Embryonic facial prominence (tissue), 1 donor: ENCODE results near the gene PBLD.
"Not testable (repeated sequence)": the region's sequence is repeated elsewhere in the genome, so short reads cannot be mapped to it uniquely, and the experiment has no call there.

ENCODE experiments used
- DNase-seq: peaks from one replicate; pipeline ENCODE4 v3.0.0-alpha.2; 2016; ENCODE audit errors: extremely low spot score

Gene PBLD

DNA sequence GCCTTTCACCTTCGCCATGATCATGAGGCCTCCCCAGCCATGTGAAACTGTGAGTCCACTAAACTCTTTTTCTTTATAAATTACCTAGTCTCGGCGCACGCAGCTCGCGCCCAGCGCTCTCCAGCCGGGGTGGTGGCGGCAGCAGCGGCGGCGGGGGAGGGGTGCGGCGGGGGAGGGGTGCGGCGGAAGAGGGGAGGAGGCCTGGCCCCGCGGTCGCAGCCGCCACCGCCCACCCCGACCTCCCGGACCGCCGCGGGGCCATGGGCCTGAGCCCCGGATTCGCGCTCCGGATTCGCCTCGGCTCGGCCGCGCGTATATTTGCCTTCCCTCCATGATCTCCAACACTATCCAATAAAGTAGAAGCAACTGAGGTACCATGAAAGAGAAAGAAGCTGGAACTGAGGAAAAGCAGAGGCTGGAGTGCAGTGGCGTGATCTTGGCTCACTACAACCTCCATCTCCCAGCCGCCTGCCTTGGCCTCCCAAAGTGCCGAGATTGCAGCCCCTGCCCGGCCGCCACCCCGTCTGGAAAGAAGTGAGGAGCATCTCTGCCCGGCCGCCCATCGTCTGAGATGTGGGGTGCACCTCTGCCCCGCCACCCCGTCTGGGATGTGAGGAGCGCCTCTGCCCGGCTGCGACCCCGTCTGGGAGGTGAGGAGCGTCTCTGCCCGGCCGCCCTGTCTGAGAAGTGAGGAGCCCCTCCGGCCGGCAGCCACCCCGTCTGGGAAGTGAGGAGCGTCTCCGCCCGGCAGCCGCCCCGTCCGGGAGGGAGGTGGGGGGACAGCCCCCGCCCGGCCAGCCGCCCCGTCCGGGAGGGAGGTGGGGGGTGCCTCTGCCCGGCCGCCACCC lies 53.6 kb downstream of the PBLD start:
- not testable (repeated sequence) for DNase-seq

DNA sequence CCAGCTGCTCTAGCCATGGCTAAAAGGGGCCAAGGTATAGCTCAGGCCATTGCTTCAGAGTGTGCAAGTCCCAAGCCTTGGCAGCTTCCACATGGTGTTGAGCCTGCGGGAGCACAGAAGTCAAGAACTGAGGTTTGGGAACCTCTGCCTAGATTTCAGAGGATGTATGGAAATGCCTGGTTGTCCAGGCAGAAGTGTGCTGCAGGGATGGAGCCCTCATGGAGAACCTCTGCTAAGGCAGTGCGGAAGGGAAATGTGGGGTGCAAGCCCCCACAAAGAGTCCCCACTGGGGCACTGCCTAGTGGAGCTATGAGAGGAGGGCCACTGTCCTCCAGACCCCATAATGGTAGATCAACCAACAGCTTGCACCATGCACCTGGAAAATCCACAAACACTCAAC lies 54.9 kb downstream of the PBLD start:
- not testable (repeated sequence) for DNase-seq

DNA sequence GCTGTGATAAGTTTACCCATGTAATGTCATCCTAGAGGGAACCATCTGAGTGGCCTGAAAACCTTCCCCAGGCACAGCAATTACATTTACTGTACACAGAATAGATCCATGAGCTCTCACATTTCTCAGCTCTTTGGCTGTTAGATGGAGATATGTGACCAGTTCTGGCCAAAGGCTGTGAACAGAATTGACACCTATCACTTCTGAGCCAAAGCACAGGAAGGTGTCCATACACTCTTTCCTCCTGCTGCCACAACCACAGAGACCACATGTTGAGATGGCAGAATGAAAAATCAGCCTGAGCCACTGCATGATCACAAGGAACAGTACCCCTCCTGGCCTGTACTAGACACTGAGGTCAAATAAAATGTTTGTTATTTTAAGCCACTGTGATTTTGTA lies 56.5 kb downstream of the PBLD start:
- no peak for DNase-seq

DNA sequence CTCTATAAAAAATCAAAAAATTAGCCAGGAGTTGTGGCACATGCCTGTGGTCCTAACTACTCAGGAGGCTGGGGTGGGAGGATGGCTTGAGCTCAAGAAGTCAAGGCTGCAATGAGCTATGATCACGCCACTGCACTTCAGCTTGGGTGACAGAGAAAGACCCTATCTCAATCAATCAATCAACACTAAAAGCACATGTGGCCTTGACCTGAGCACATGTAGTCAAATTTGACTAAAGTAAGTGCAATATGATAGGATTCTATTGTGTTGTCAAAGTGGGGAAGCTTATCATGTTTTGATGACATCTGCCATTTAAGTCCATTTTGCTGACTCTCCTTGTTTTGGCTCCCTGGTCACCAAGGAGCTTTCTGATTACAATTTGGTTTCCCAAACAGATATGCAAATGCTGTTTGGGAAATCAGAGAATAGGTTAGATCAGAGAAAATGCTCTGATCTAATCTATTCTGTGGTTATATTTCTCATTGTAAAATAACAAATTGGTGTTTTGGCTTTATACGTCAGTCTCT lies 57.1 kb downstream of the PBLD start:
- no peak for DNase-seq

DNA sequence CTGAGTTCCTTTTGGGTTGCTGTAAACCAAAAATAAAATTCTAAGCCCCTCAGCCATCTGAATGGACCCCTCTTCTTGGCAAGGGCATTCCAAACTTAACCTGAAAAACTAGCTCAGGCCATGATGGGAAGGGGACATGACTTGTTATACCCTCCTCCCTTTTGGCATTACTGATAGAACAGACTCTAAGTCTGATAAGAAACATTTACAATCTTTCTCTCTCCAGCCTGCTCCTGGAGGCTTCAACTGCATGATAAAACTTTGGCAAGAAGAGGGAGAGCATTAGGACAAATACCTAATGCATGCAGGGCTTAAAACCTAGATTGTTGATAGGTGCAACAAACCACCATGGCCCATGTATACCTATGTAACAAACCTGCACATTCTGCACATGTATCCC lies 59.9 kb downstream of the PBLD start:
- no peak for DNase-seq

DNA sequence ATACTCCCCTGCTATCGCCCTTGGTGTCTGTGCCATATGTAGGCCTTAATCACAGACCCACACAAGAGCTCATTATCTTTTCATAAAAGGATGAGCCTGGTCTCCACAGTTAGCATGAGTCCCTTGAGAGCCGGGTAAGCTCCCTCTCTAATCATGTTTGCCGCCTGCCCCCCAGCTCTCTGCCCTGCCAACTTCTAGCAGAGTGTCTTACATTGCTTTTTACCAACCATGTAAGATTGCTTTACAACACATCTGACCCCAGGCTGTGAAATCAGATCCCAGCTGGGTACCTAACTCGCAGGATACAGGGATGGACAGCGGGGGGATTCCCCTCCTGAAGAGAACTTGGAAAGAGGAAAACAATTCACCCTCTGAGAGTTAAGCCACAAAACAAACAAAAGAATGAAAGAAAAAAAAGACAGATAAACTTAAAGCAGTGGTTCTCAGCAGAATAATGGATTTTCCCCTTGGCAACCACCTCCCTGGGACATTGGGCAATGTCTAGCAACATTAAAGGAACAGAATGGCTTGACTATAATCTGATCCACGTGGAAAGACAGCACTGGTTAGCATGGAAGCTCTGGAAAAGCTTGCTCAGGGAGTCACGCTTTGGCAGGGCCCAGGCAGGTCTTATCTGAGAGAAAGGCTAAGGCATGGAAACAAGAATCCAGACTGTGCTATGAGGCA lies 61.4 kb downstream of the PBLD start:
- DNase-seq: no peak

DNA sequence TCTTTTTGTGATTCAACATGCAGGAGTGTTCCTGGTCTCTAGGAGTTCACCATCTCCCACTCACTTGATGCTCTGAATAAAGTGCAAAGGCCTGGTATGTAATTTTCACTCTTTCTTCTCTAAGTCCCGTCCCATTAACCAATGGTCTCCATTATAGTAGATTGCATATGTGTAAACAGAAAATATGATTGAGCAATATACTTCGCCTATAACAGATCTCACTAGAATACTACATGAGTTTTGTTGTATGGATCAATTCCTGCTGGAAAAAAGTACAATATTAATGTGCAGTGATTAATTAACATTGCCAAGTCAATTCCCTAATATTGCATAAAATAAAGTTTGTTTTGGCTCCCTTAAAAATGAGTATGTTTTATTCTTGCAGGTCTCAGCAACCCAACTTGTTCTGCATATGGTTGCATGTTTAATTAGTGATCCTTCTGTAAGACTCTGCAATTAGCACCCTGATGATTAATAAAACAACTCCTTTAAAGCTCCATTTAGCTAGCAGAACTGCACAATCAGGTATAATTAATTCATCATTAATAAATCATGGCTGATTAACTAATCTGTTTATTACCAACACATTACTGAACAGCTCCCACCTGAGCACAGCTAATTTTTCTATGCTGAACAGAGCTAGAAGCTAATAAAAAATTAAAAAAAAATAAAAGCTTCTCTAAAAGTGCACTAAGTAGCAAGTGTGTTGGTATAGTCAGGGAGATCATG lies 63.0 kb downstream of the PBLD start:
- no peak for DNase-seq

DNA sequence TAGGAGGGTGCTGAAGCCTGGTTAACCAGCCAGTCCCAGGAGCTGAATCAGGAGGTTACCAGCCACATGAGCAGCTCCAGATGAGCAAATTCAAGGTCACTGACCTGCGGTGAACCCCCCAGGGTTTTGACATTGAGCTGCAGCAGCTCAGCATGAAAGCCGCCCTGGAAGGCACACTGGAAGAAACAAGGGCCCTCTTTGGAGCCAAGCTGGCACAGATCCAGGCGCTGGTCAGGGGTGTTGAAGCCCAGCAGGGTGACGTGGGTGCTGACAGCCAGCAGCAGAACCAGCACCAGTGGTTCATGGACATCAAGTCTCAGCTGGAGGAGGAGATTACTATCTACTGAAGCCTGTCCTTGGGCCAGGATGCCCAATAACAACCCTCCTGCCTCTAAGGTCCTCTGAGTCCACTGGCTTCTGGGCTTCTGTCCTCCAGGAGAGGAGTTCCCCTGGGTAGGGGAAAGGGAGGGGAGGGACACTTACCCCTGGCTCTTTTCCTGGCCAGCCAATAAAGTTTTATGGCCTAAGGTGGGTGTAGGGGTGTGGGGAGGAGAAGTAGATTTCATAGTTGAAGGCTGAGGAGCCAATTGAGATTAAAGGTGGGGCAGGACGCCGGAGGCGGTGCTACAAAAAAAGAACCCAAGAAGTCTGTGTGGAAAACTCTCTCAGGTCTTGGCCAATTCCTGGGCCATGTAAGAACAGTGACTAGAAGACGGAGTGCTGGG lies 71.4 kb downstream of the PBLD start:
- no peak for DNase-seq

DNA sequence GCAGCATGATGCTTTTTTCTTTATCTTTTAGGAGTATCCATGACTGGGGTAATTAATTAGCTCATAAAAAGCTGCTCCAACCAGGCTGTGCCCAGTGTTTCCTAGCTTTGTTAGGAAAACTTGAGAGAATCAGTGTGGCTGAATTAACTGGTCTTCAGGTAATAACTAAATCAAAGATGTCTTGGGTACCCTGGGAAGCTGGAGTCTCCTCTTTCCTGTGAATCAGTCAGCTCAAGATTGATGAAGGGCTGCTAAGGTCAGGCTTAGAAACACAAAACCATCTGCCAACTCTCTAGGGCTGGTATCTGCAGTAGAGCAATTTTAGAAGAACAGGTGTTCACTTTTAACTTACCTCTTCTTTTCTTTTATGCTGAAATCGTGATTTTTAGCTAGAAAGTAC lies 79.4 kb downstream of the PBLD start:
- DNase-seq: no peak

DNA sequence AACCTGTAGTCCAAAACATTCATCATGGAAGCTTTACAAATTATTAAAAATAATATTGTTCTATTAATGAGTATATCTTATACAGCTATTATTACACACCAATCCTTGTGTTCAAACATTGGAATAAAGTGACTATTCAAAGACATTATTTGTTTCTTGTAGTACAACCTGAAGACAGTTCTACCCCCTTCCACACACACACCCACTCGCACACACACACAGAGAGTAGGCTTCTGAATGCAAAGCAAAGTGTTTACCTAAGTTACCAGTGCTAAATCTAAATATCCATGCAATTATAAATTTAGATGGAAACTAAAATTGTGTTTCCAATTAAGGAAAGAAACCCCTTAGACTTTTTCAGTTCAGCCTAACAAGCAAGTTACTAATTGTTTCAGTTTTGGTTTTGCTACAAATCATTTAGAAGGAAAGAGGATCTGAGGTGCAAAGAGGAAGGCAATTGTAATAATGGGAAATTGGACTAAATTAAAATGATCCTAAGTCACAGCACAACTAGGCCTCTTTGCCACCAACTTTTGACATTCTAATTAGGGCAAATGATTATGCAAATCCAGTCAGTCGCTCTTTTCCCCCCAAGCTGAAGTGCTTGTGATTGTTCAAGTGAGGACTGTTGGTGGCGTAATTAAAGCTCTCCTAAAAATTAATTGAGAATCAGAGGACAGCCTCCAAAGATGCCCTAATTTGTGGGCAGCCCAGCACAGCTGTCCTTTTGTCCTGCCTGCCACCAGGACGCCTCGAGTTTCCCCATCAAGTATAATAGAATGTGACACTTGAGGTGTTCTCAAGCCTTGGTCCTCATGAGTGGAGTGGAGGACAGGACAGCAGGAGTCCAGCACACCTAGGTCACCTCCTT lies 80.9 kb downstream of the PBLD start:
- DNase-seq: no peak

DNA sequence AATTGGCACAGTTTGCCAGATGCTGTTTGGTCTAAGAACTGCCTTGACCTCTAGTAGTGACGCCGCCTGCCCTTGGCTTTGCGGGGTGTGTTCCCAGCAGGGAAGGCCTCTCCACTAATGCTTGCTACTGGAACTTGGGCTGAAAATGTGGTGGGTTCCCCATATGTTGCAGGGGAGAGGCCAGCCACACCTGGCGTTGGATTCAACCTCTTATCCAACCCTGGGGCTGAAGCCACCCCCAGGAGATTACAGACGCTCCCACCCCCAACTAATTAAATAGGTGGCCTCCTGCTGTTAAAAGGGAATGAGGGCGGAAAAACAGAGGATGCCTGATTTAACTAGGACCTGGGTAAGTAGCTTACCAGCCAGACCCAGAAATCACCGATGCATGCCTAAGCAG lies 81.6 kb downstream of the PBLD start:
- DNase-seq: no peak

DNA sequence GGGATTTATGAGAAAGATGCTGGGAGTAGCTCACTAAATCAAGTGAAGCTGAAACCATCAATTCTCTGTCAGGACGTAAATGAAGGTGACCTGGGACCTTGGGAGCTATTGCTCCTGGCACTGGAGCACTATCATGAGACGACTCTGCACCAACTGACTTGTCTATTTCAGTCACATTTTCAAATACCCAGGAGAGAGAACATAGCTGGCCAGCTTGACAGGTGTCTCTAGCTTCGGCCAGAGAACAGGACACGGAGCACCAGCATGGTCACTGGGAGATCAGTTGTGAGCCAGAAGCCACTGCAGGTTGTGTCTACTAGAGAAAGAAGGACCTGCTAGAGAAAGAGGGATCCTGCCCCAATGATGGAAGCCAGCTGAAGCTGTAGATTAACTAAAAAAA lies 83.4 kb downstream of the PBLD start:
- no peak for DNase-seq

DNA sequence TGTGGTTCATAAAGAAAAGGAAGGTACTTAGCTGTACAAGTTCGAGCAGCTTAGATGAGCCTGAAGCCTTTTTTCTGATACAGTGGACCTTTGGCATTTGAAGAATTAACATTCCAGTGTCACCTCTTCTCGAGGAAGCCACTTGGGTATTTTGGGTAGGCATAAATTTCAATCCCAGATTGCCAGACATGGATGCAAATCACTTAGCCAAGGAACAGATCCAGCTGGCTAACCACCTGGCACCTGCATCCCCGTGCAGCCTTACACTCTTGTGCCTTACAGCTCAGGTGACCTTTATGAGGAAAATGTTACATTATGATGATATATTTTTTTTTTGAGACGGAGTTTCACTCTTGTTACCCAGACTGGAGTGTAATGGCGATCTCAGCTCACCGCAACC lies 84.8 kb downstream of the PBLD start:
- DNase-seq: no peak

DNA sequence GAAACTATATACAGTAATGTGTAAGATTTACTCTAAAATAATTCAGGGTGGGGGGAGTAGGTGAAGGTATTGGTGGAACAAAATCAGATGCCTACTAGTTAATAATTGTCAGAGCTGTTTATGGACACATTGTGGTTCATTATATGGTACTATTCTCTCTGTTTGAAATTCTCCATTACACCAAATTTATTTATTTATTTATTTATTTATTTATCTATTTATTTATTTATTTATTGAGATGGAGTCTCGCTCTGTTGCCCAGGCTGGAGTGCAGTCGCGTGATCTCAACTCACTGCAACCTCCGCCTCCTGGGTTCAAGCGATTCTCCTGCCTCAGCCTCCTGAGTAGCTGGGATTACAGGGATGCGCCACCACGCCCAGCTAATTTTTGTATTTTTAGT lies 86.3 kb downstream of the PBLD start:
- DNase-seq: not testable (repeated sequence)

DNA sequence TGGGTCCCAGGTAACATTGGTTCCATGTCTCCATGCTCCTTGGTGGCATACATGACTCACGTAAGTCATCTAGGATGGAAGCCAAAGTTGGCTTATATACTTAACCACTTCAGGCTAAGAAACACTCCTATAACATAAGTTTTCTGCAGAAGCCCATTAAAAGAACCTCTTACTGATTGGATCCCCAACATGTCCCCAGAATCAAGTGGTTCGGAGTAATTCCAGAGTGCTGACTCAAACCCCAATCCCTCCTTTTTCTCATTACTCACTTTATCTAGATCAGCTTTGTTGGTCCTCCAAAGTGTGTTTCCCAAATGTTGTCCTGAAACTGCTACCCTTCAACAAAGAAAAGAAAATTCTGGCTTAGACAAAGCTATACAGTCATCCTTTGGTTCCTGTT lies 90.7 kb downstream of the PBLD start:
- no peak for DNase-seq

DNA sequence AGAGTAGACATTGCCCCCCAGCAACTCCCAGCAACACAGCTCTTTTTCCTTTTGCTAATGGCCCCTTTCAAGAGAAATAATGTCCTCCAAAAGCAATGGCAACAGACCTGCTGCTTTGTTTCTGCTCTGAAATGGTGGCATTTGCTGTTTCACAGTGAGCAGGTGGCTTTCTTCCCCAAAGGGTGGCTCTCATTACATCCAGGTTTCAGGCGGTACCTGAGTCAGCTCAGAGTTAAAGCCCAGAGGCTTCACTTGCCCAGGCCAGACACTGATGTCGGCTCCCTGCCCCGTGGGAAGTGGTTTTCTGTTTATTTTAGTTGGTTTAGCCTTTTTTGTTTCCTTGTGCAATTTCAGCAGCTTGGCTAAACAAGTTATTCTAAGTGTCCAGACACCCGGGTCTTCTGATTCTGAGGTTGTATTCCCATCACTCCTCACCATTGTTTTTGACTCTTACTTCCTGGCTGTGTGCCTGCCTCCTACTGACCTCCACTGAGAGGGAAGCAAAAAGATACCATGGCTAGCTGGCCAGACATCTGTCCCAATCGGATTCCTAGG lies 93.1 kb downstream of the PBLD start:
- no peak for DNase-seq

DNA sequence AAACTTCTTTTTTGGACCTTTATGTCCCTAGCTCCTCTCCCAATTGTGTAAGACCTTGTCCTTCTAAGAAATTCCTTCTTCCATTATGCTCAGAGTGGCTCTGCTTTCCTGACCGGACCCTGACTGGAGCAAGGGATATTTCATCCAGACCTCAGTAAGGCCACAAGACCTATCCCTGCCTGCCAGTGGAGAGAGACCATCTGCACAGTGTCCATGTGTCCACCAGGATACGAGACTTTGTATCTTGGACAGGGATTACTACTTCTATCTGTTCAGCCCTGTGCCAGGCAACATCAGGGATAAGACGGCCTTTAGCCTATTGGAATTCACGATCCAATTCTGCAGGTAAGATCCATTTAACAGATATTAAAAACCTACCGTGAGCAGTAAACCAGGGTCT lies 93.7 kb downstream of the PBLD start:
- DNase-seq: no peak

DNA sequence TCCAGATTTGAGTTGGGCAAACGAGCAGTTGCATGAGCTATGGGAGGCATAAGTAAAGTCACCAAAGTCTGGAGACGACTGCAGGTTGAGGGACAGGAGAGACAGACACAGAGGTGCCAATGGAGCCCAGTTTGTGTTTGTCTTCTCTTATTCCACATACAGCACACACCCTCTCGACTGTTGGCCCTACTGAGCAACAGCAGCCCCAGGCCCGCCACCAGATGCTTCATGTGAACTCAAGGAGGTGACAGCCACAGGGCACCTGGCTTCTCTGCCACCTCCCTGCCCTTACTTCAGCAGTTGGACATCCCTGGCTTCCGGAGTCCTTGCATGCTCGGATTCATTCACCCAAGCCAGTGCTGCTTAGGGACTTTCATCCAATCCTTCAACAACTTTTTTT lies 94.4 kb downstream of the PBLD start:
- no peak for DNase-seq

DNA sequence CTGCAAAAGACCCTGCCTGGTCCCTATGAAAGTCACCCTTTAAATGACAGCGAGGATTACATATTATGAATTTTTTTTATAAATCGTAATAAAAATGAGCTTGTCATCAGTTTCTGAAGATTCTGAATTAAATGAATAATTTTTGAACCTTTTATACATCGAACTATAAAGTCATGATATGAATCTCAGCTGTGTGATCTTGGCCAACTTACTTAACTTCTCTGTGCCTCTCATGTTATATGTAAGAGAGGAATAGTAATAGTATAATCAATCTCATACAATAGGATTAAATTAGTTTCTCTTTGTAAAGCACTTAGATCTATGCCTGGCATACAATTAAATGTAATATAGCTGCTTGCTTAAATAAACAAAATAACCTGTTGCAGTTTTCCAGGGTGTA lies 95.6 kb downstream of the PBLD start:
- no peak for DNase-seq

DNA sequence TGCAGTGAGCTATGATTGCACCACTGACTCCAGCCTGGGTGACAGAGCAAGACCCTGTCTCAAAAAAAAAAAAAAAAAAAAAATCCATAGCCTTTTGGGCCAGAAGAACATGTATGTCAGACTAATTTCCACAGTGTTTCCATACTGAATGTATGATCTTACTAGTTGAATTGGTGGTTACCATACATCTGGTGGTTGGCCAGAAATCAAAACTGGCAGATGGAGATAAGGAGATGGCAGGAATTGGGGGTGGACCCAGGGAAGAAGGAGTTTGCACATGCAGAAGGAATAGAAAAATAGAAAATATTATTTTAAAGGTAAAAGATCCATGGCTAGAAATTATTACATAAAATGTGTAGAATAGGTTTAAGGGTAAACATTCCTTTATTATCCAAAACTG lies 97.1 kb downstream of the PBLD start:
- no peak for DNase-seq

DNA sequence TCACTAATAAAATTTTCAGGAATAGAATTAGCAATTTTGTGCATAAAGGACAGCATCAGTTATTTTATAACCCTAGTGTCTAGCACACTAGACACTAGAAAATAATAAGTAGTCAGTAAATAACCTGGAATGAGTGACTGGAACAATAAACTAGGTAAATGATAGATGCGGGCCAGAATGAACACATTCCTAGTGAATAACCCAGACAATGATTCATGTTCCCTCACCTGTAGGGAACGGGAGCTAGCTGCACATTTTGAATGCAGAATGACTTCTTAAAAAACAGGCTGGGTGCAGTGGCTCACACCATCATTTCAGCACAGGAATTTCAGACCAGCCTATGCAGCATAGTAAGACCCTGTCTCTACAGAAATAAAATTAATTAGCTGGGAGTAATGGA lies 97.6 kb downstream of the PBLD start:
- DNase-seq: no peak
